ENCODE data around the gene TAF1L. TPM values are rescaled to one million over a fixed set of nuclear protein-coding genes. Genes with fewer than 3 reads are reported as not detected.
"Not testable (repeated sequence)": the region's sequence is repeated elsewhere in the genome, so short reads cannot be mapped to it uniquely, and the experiment has no call there.

The TAF1L gene
- total RNA-seq, 1 donor from 2014 or later: 0.05 TPM

DNA sequence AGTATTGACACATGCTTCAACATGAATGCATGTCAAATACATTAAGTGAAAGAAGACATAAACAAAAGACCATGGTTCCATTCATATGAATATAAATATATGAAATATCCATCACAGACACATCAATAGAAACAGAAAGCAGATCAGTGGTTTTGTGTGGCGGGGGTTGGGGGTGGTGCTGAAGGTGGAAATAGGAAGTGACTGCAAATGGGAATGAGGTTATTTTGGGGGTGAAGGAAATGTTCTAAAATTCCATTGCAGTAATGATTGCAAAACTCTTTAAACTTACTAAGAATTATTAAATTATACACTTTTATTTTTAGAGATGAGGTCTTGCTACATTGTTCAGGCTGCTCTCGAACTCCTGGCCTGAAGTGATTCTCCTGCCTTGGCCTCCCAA lies 28.7 kb downstream of the TAF1L start:
- Mint-ChIP-seq H3K9me3 (no peaks in the 10 kb centered on the region), H3K27ac (no peak overlapping the region), H3K27me3 (peaks cover 7% of the 10 kb centered on the region), H3K36me3 (ENCODE audit: low read depth) (no peaks in the 10 kb centered on the region), H3K4me1 (no peaks in the 10 kb centered on the region), H3K4me3 (no peak overlapping the region)
- no peak for DNase-seq
- intact Hi-C loops (cut with micrococcal nuclease): no loop called here

GRCh38 chr9:32603914-32604852 lies 31.3 kb downstream of the TAF1L start:
- no peak for DNase-seq
- Mint-ChIP-seq H3K36me3 (ENCODE audit: low read depth) (no peaks in the 10 kb centered on the region), H3K4me1 (no peaks in the 10 kb centered on the region), H3K4me3 (no peak overlapping the region), H3K27ac (no peak overlapping the region), H3K9me3 (no peaks in the 10 kb centered on the region), H3K27me3 (peaks cover 17% of the 10 kb centered on the region)
- intact Hi-C loops (cut with micrococcal nuclease): no loop called here

DNA sequence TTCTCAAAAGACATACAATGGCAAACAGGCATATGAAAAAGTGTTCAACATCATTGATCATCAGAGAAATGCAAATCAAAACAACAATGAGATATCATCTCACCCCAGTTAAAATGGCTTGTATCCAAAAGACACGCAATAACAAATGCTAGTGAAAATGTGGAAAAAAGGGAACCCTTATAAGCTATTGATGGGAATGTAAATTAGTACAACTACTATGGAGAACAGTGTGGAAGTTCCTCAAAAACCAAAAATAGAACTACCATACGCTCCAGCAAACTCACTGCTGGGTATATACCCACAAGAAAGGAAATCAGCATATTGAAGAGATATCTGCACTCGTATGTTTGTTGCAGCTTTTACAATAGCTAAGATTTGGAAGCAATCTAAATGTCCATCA lies 36.4 kb downstream of the TAF1L start:
- intact Hi-C loops (cut with micrococcal nuclease); H3K36me3 Mint-ChIP-seq (ENCODE audit: low read depth); H3K9me3 Mint-ChIP-seq; H3K4me1 Mint-ChIP-seq; H3K27ac Mint-ChIP-seq; DNase-seq; H3K4me3 Mint-ChIP-seq: not testable (repeated sequence)
- peaks cover 26% of the 10 kb centered on the region for H3K27me3 Mint-ChIP-seq

- Mint-ChIP-seq H3K36me3 (ENCODE audit: low read depth) (no peaks in the 10 kb centered on the region), H3K27me3 (peaks cover 27% of the 10 kb centered on the region), H3K9me3 (peaks cover 5% of the 10 kb centered on the region), H3K27ac (no peak overlapping the region), H3K4me3 (no peak overlapping the region), H3K4me1 (peaks cover 2% of the 10 kb centered on the region)
- intact Hi-C loops (cut with micrococcal nuclease): no loop called here
- DNase-seq: no peak
Measured at GRCh38 chr9:32596936-32597335, 38.5 kb downstream of the TAF1L start.

DNA sequence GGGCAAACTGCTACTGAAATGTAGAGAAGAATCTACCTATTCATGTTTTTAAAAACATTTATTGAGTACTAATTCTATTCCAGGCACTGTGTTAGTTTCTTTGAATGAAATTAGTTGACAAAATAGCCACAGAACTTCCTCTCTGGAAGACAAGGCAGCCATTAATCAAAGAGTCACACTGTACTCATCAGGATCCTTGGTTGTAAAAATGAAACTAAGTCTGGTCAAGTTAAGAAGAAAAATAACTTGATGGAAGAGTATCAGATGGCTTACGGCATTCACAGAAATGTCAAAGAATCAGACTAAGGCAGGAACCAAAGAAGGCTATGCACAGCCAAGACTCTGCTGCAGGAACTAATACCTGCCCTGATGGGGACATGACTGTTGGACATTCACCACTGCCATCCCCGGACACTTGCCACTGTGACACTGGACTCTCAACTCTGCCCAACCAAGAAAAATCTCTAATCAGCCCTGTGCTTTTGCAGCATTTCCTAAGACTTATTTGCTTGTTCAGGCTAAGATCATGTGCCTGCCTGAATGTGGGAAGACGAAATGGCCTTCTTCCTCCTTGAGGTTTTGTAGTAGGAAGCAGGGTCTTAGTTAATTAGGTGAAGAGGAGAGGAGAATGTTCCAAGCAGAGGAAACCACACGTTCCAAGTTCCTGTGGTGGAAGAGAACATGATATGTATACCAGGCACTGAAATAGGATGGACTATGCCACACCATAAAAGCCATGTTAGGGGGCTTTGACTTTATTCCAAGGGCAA lies 39.2 kb downstream of the TAF1L start:
- Mint-ChIP-seq H3K36me3 (ENCODE audit: low read depth) (no peaks in the 10 kb centered on the region), H3K9me3 (peaks cover 5% of the 10 kb centered on the region), H3K4me1 (peaks cover 2% of the 10 kb centered on the region), H3K4me3 (no peak overlapping the region), H3K27me3 (peaks cover 24% of the 10 kb centered on the region), H3K27ac (no peak overlapping the region)
- intact Hi-C loops (cut with micrococcal nuclease): no loop called here
- no peak for DNase-seq

GRCh38 chr9:32590898-32591297 lies 44.6 kb downstream of the TAF1L start:
- Mint-ChIP-seq H3K9me3 (no peaks in the 10 kb centered on the region), H3K27me3 (peaks cover 13% of the 10 kb centered on the region)

DNA sequence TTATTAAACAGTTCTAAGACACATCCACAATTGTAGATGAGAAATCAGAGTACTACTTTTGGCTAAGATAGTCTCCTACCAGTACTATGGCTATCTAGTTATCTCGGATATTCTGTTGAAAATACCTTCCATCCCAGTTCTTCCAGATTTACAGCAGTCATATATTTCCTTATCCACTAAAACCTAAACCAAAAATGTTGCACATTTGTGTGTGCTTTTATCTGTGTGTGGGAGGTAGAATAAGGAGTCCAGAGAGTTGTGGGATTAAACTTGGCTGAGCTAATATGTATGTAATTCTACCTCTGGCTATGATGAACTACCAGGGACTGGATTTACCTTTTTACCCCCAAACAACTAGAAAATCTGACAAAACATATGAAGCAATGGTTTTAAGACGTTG lies 45.0 kb downstream of the TAF1L start:
- no peaks in the 10 kb centered on the region for H3K4me1 Mint-ChIP-seq
- no peak for DNase-seq
- H3K4me3 Mint-ChIP-seq: no peak overlapping the region
- H3K36me3 Mint-ChIP-seq (ENCODE audit: low read depth): no peaks in the 10 kb centered on the region
- H3K27me3 Mint-ChIP-seq: peaks cover 15% of the 10 kb centered on the region
- H3K9me3 Mint-ChIP-seq: no peaks in the 10 kb centered on the region
- no peak overlapping the region for H3K27ac Mint-ChIP-seq
- intact Hi-C loops (cut with micrococcal nuclease): no loop called here

More at GRCh38 chr9:32590898-32591297, 44.6 kb downstream of the TAF1L start:
- intact Hi-C loops (cut with micrococcal nuclease): no loop called here
- Mint-ChIP-seq H3K27ac (no peak overlapping the region), H3K4me1 (no peaks in the 10 kb centered on the region), H3K4me3 (no peak overlapping the region), H3K36me3 (ENCODE audit: low read depth) (no peaks in the 10 kb centered on the region)
- DNase-seq: no peak

DNA sequence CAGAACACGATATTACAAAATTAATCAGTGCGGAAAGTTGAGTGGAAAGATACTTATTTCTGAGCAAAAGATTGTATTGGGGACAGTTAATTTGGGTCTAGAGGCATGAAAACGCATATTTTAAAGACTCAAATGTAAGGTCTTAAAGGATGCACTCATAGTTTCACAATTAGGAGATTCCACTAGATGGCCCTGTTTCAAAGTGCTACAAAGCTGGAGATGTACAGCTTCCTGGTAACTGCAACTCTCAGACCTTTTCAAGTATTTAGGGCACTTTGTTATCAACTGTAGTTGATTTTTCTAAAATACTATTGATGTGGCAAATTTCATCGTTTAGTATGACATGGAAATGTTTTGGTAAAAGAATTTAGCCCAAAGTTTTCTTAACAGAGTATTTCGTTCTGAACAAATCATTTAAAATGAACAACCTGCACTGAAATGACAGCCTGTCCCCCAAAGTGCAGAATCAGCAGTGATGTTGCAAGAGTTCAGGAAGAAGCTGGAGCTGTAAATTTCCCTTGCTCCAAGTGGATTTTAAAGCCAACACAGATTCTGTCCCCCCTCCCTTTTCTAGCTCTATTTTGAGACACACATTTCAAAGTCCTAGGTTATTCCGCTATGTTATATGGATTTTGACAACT lies 46.3 kb downstream of the TAF1L start:
- Mint-ChIP-seq H3K4me3 (no peak overlapping the region), H3K27me3 (peaks cover 23% of the 10 kb centered on the region), H3K4me1 (no peaks in the 10 kb centered on the region), H3K36me3 (ENCODE audit: low read depth) (no peaks in the 10 kb centered on the region), H3K27ac (no peak overlapping the region), H3K9me3 (no peaks in the 10 kb centered on the region)
- no peak for DNase-seq
- intact Hi-C loops (cut with micrococcal nuclease): loop anchor here (1.0 kb wide), 1 partner anchor 379 kb away; no protein-coding TSS in a partner anchor

DNA sequence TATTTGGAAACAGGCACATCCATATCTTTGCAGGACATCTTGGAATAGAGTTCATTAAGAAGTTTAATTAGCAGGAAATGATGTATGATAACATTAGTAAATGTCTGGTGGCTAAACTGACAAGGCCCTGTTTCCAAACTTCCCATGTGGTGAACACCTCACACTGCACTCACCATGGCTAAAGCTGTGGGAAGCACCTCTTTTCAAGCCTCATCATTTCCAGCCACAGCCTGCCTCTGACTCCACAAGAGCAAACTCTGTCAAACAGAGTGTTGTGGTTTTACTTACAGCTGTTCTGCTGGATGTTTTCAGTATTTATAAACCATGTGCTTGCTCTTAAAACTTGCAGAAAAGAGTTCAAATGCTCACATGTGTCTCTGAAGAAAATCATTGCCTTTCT lies 47.6 kb downstream of the TAF1L start:
- H3K9me3 Mint-ChIP-seq: no peaks in the 10 kb centered on the region
- H3K27me3 Mint-ChIP-seq: peaks cover 25% of the 10 kb centered on the region
- no peak overlapping the region for H3K4me3 Mint-ChIP-seq
- DNase-seq: no peak
- no peak overlapping the region for H3K27ac Mint-ChIP-seq
- H3K4me1 Mint-ChIP-seq: no peaks in the 10 kb centered on the region
- intact Hi-C loops (cut with micrococcal nuclease): no loop called here
- no peaks in the 10 kb centered on the region for H3K36me3 Mint-ChIP-seq (ENCODE audit: low read depth)

- H3K36me3 Mint-ChIP-seq (ENCODE audit: low read depth): no peaks in the 10 kb centered on the region
- no peak overlapping the region for H3K27ac Mint-ChIP-seq
- H3K4me3 Mint-ChIP-seq: no peak overlapping the region
- DNase-seq: peak; percentile 4
- H3K4me1 Mint-ChIP-seq: peaks cover 3% of the 10 kb centered on the region
- peaks cover 29% of the 10 kb centered on the region for H3K27me3 Mint-ChIP-seq
- H3K9me3 Mint-ChIP-seq: no peaks in the 10 kb centered on the region
- intact Hi-C loops (cut with micrococcal nuclease): no loop called here
Measured at GRCh38 chr9:32584784-32585183, 50.7 kb downstream of the TAF1L start.

GRCh38 chr9:32581512-32582143 lies 53.8 kb downstream of the TAF1L start:
- no peaks in the 10 kb centered on the region for H3K36me3 Mint-ChIP-seq (ENCODE audit: low read depth)
- peaks cover 41% of the 10 kb centered on the region for H3K27me3 Mint-ChIP-seq
- no peaks in the 10 kb centered on the region for H3K9me3 Mint-ChIP-seq
- H3K27ac Mint-ChIP-seq: no peak overlapping the region
- DNase-seq: peak; percentile 79
- intact Hi-C loops (cut with micrococcal nuclease): loop anchor here (2.0 kb wide), 1 partner anchor 387 kb away; no protein-coding TSS in a partner anchor
- peaks cover 7% of the 10 kb centered on the region for H3K4me1 Mint-ChIP-seq
- H3K4me3 Mint-ChIP-seq: no peak overlapping the region

DNA sequence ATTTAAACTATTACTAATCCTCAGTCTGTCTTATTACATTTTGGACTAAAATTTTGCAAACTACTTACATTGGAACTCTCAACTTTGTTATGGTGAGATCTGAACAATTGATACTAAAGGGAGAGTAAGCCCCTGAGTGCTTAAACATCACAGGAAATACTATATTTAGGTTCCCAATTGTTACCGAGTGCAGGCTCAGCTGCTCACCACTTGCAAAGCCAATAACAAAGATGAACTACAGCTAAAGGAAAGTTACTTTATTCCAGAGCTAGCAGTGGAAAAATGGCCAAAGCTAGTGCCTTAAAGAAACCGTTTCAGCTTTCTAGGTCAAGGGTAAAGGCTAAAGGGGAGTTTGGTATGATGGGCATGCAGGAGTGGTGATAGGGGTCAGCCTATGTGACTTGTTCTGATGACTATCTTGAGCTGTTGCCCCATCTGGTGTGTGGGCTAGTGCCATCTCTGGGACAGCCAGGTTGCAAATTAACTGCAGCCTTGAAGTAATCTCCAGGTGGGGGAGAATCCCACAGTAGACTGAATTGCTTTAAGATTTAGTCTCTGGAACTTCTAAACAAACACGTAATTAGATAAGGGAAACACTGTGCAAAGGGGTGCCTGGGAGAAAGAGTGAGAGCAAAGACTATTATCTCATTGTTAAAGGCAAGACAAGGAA lies 54.7 kb downstream of the TAF1L start:
- intact Hi-C loops (cut with micrococcal nuclease): loop anchor here (2.0 kb wide), 1 partner anchor 388 kb away; no protein-coding TSS in a partner anchor
- Mint-ChIP-seq H3K4me3 (no peak overlapping the region), H3K4me1 (peaks cover 7% of the 10 kb centered on the region), H3K36me3 (ENCODE audit: low read depth) (no peaks in the 10 kb centered on the region), H3K27me3 (peaks cover 37% of the 10 kb centered on the region), H3K27ac (no peak overlapping the region), H3K9me3 (no peaks in the 10 kb centered on the region)
- no peak for DNase-seq
